ENCODE results near the gene CD82. TPM values are rescaled to one million over a fixed set of nuclear protein-coding genes. Genes with fewer than 3 reads are reported as not detected.

CD82 gene
- total RNA-seq, 2 experiments from 2014 or later = 1.2 to 6.4 TPM

DNA sequence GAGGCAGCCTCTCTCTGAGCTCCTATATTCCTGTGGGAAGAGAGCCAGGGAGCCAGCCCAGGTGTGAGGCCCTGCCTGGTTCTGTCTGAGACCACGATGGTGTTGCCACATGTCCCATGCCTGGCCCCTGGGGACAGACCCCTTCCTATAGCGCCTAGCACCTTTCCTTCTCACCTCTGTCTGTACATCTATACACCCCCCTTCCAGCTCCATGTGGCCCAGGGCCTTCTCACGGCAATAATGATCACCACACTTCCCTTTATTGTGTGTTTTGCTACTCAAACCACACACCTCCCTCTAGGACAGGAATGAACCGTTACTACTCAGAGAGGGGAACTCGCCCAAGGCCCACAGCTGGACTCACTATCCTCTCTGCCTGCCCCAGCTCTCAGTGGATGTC, 12.8 kb downstream of the CD82 start:
- ChIA-PET CTCF (ENCODE audit: unreplicated experiment) (no interaction called here), POLR2A (interaction anchor here (1.1 kb wide), 1 partner anchor 13 kb away, joined by 3 read pairs; the partner anchor contains the start of gene CD82)
- Histone ChIP-seq H3K9me2 (ENCODE audit: insufficient read depth, low read length) (no peaks in the 10 kb centered on the region), H3K79me2 (ENCODE audit: insufficient read depth, low read depth, low read length) (no peaks in the 10 kb centered on the region), H2AFZ (ENCODE audit: low read length) (no peak overlapping the region), H3K4me2 (ENCODE audit: low read length) (no peak overlapping the region), H3K36me3 (ENCODE audit: insufficient read depth, low read length) (no peaks in the 10 kb centered on the region), H3K27ac (ENCODE audit: low read depth, low read length, poor library complexity, severe bottlenecking) (no peak overlapping the region), H4K20me1 (ENCODE audit: insufficient read depth, low read length) (no peaks in the 10 kb centered on the region), H3K4me3 (ENCODE audit: low read depth, low read length, poor library complexity, severe bottlenecking) (no peak overlapping the region), H3K9me3 (ENCODE audit: low read length) (no peaks in the 10 kb centered on the region), H3K4me1 (ENCODE audit: insufficient read depth, low read length, poor library complexity, severe bottlenecking) (peaks cover 10% of the 10 kb centered on the region)
- intact Hi-C loops (cut with micrococcal nuclease; ENCODE audit: unreplicated experiment) = no loop called here
- no peak for DNase-seq (ENCODE audit: low spot score)
- BruUV-seq (replicated peaks) = no TSS peak
- TF ChIP-seq EZH2phosphoT487 (IDR thresholded peaks at IDR 0.05; ENCODE audit: borderline replicate concordance, low read depth, low read length) = no peak
- TF ChIP-seq, protein P1, sequence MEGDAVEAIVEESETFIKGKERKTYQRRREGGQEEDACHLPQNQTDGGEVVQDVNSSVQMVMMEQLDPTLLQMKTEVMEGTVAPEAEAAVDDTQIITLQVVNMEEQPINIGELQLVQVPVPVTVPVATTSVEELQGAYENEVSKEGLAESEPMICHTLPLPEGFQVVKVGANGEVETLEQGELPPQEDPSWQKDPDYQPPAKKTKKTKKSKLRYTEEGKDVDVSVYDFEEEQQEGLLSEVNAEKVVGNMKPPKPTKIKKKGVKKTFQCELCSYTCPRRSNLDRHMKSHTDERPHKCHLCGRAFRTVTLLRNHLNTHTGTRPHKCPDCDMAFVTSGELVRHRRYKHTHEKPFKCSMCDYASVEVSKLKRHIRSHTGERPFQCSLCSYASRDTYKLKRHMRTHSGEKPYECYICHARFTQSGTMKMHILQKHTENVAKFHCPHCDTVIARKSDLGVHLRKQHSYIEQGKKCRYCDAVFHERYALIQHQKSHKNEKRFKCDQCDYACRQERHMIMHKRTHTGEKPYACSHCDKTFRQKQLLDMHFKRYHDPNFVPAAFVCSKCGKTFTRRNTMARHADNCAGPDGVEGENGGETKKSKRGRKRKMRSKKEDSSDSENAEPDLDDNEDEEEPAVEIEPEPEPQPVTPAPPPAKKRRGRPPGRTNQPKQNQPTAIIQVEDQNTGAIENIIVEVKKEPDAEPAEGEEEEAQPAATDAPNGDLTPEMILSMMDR (conservative IDR thresholded peaks at IDR 0.05; ENCODE audit: low read length) = no peak

DNA sequence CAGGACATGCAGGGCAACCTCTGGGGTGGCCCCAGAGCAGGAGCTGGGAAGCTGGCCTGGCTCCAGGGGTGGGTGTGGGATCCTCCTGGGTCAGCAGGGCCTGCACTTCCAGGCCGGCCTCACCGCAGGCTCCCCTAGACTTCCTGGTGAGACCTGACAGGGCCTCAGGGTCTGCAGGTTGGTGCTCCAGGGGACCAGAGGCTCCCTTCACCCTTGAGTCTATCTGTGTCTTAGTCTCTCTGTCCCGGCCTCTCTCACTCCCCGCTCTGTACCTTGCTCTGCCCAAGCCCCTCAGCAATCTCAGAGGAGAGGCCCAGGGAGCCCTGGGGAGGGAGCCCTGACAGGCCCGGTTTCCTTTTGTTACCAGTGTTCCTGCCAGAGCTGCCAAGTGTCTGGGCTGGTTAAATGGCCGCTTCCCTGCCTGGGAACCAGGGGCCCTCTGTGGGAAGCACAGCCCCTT, 13.9 kb downstream of the CD82 start:
- H3K27ac ChIP-seq (ENCODE audit: low read depth, low read length, poor library complexity, severe bottlenecking) = no peak overlapping the region
- H4K20me1 ChIP-seq (ENCODE audit: insufficient read depth, low read length) = no peaks in the 10 kb centered on the region
- H3K4me3 ChIP-seq (ENCODE audit: low read depth, low read length, poor library complexity, severe bottlenecking) = no peak overlapping the region
- intact Hi-C loops (cut with micrococcal nuclease; ENCODE audit: unreplicated experiment) = no loop called here
- H3K9me2 ChIP-seq (ENCODE audit: insufficient read depth, low read length) = no peaks in the 10 kb centered on the region
- H3K4me2 ChIP-seq (ENCODE audit: low read length) = no peak overlapping the region
- TF ChIP-seq, protein P1 (conservative IDR thresholded peaks at IDR 0.05; ENCODE audit: low read length) = no peak
- TF ChIP-seq EZH2phosphoT487 (IDR thresholded peaks at IDR 0.05; ENCODE audit: borderline replicate concordance, low read depth, low read length) = no peak
- ChIA-PET CTCF (ENCODE audit: unreplicated experiment) (interaction anchor here (0.6 kb wide), 1 partner anchor 13 kb away, joined by 3 read pairs; no protein-coding TSS in a partner anchor), POLR2A (interaction anchor here (0.6 kb wide), 1 partner anchor 190 kb away, joined by 6 read pairs; no protein-coding TSS in a partner anchor)
- H3K79me2 ChIP-seq (ENCODE audit: insufficient read depth, low read depth, low read length) = no peaks in the 10 kb centered on the region
- no peaks in the 10 kb centered on the region for H3K36me3 ChIP-seq (ENCODE audit: insufficient read depth, low read length)
- no peak for DNase-seq (ENCODE audit: low spot score)
- H2AFZ ChIP-seq (ENCODE audit: low read length) = no peak overlapping the region
- H3K9me3 ChIP-seq (ENCODE audit: low read length) = no peaks in the 10 kb centered on the region
- H3K4me1 ChIP-seq (ENCODE audit: insufficient read depth, low read length, poor library complexity, severe bottlenecking) = peaks cover 6% of the 10 kb centered on the region
- no TSS peak for BruUV-seq (replicated peaks)

- Histone ChIP-seq H3K4me1 (ENCODE audit: insufficient read depth, low read length, poor library complexity, severe bottlenecking) (no peaks in the 10 kb centered on the region), H3K36me3 (ENCODE audit: insufficient read depth, low read length) (no peaks in the 10 kb centered on the region), H3K27ac (ENCODE audit: low read depth, low read length, poor library complexity, severe bottlenecking) (no peak overlapping the region), H3K9me3 (ENCODE audit: low read length) (no peaks in the 10 kb centered on the region), H3K79me2 (ENCODE audit: insufficient read depth, low read depth, low read length) (no peaks in the 10 kb centered on the region), H3K9me2 (ENCODE audit: insufficient read depth, low read length) (no peaks in the 10 kb centered on the region), H3K4me2 (ENCODE audit: low read length) (no peak overlapping the region), H2AFZ (ENCODE audit: low read length) (no peak overlapping the region), H3K4me3 (ENCODE audit: low read depth, low read length, poor library complexity, severe bottlenecking) (no peak overlapping the region), H4K20me1 (ENCODE audit: insufficient read depth, low read length) (no peaks in the 10 kb centered on the region)
- intact Hi-C loops (cut with micrococcal nuclease; ENCODE audit: unreplicated experiment) = no loop called here
- TF ChIP-seq, protein P1 (conservative IDR thresholded peaks at IDR 0.05; ENCODE audit: low read length) = no peak
- TF ChIP-seq EZH2phosphoT487 (IDR thresholded peaks at IDR 0.05; ENCODE audit: borderline replicate concordance, low read depth, low read length) = no peak
- DNase-seq (ENCODE audit: low spot score) = no peak
- BruUV-seq (replicated peaks) = no TSS peak
- ChIA-PET POLR2A (no interaction called here), CTCF (ENCODE audit: unreplicated experiment) (no interaction called here)
These were observed 15.2 kb downstream of the CD82 start for GRCh38 chr11:44580701-44581100.
